CD14-positive monocyte (primary cell): ENCODE results near the gene HYOU1. TPM values are rescaled to one million over a fixed set of nuclear protein-coding genes. Genes with fewer than 3 reads are reported as not detected.

ENCODE experiments used
- DNase-seq, 3 donors: peaks; one replicate each; pipeline ENCODE4 v3.0.0-alpha.2; 2011 to 2022
- H2AFZ ChIP-seq: 2 replicates; pipeline ENCODE4 v1.6.0; 2012; ENCODE audit warnings: mild to moderate bottlenecking, low read depth, low read length, inconsistent platforms; ENCODE audit not compliant: insufficient read depth, poor library complexity, severe bottlenecking
- H3K27ac ChIP-seq, 2 donors: 1 replicate in 1 of 2; 2 replicates in 1 of 2; pipeline ENCODE4 v1.5.1; 2012 to 2013; ENCODE audit warnings: low read length in 2 of 2, control low read depth in 1 of 2, inconsistent platforms in 1 of 2, low read depth in 1 of 2, mild to moderate bottlenecking in 1 of 2
- H3K27me3 ChIP-seq, 2 donors: one replicate each; pipeline versions ENCODE4 v1.6.0 to v1.6.1; 2011 to 2013; ENCODE audit warnings: low read length in 2 of 2; ENCODE audit not compliant: control insufficient read depth in 2 of 2, insufficient read depth in 2 of 2
- H3K36me3 ChIP-seq, 2 donors: replicated peaks in 1 of 2; 1 replicate in 1 of 2; 2 replicates in 1 of 2; pipeline versions ENCODE4 v1.5.1 to v1.6.1; 2012 to 2013; ENCODE audit warnings: low read length in 2 of 2, control low read depth in 1 of 2, inconsistent platforms in 1 of 2, mild to moderate bottlenecking in 1 of 2; ENCODE audit not compliant: insufficient read depth in 2 of 2, control insufficient read depth in 1 of 2
- H3K4me1 ChIP-seq, 2 donors: 1 replicate in 1 of 2; 2 replicates in 1 of 2; pipeline versions ENCODE4 v1.5.1 to v1.6.1; 2012 to 2013; ENCODE audit warnings: low read length in 2 of 2, control low read depth in 1 of 2, inconsistent platforms in 1 of 2, mild to moderate bottlenecking in 1 of 2, moderate library complexity in 1 of 2; ENCODE audit not compliant: insufficient read depth in 2 of 2, control insufficient read depth in 1 of 2
- H3K4me2 ChIP-seq: replicated peaks from 2 replicates; pipeline ENCODE3; 2012; ENCODE audit warnings: low read length, moderate library complexity, mild to moderate bottlenecking; ENCODE audit not compliant: poor library complexity, severe bottlenecking; ENCODE audit errors: extremely low read depth
- H3K4me3 ChIP-seq, 3 experiments: fragments of 200-600 bp in 1 of 3; sonication (generic) in 1 of 3; replicated peaks in 1 of 3; 1 replicate in 2 of 3; 2 replicates in 1 of 3; pipeline ENCODE4 v1.5.1; 2011 to 2013; ENCODE audit warnings: low read length in 3 of 3, mild to moderate bottlenecking in 3 of 3, control low read depth in 2 of 3, low read depth in 2 of 3, inconsistent platforms in 1 of 3, moderate library complexity in 1 of 3
- H3K79me2 ChIP-seq: 2 replicates; pipeline ENCODE4 v1.6.0; 2012; ENCODE audit warnings: mild to moderate bottlenecking, control low read depth, inconsistent platforms, low read length, moderate library complexity; ENCODE audit not compliant: insufficient read depth
- H3K9ac ChIP-seq: 2 replicates; pipeline ENCODE4 v1.6.0; 2017; ENCODE audit warnings: low read length, mild to moderate bottlenecking; ENCODE audit not compliant: insufficient read depth, poor library complexity, severe bottlenecking
- H3K9me3 ChIP-seq, 2 donors: replicated peaks in 1 of 2; 1 replicate in 1 of 2; 2 replicates in 1 of 2; pipeline versions ENCODE4 v1.5.1 to v1.6.1; 2012 to 2013; ENCODE audit warnings: low read length in 2 of 2, control low read depth in 1 of 2; ENCODE audit not compliant: control insufficient read depth in 1 of 2, insufficient read depth in 1 of 2
- H4K20me1 ChIP-seq: 2 replicates; pipeline ENCODE4 v1.6.0; 2012; ENCODE audit warnings: mild to moderate bottlenecking, low read length, control low read depth, moderate library complexity; ENCODE audit not compliant: insufficient read depth
- H3K27ac Mint-ChIP-seq, 7 donors: one replicate each; pipeline ENCODE4 v1.8.0; 2020; ENCODE audit warnings: mild to moderate bottlenecking in 7 of 7, mixed read lengths in 7 of 7, moderate library complexity in 6 of 7, inconsistent platforms in 2 of 7
- H3K27me3 Mint-ChIP-seq, 3 donors: one replicate each; pipeline ENCODE4 v1.8.0; 2021 to 2022; ENCODE audit warnings: low read depth in 3 of 3, mild to moderate bottlenecking in 3 of 3, mixed read lengths in 3 of 3, moderate library complexity in 3 of 3, inconsistent platforms in 1 of 3
- H3K36me3 Mint-ChIP-seq, 2 donors: one replicate each; pipeline ENCODE4 v1.8.0; 2020; ENCODE audit warnings: mixed read lengths in 2 of 2, inconsistent platforms in 1 of 2, mild to moderate bottlenecking in 1 of 2
- H3K4me1 Mint-ChIP-seq: one replicate; pipeline ENCODE4 v1.8.0; 2020; ENCODE audit warnings: mild to moderate bottlenecking, mixed read lengths
- H3K4me3 Mint-ChIP-seq, 2 donors: one replicate each; pipeline ENCODE4 v1.8.0; 2020; ENCODE audit warnings: mild to moderate bottlenecking in 2 of 2, mixed read lengths in 2 of 2, moderate library complexity in 1 of 2
- H3K9me3 Mint-ChIP-seq, 7 donors: one replicate each; pipeline ENCODE4 v1.8.0; 2020 to 2022; ENCODE audit warnings: mixed read lengths in 7 of 7, mild to moderate bottlenecking in 6 of 7, moderate library complexity in 6 of 7, inconsistent platforms in 2 of 7
- WGBS: methylation state at CpG from one replicate; pipeline ENCODE4 v1.1.5; 2013; ENCODE audit warnings: missing lambda C conversion rate; ENCODE audit not compliant: insufficient coverage; 5-methylcytosine and 5-hydroxymethylcytosine counted together
- intact Hi-C, 2 donors: fragments of 100-400 bp; cut with micrococcal nuclease; formaldehyde crosslinking; loops; one replicate each; pipeline versions ENCODE4 v1.15.0 to v1.15.1; 2023
- polyA plus RNA-seq, 3 donors: library from polyadenylated mRNA; depleted of rRNA in 1 of 3; unstranded in 2 of 3; stranded (reverse) in 1 of 3; fragments of 300-500 nt in 2 of 3; fragments of >200 nt in 1 of 3; fragmentation: Illumina TruSeq in 2 of 3; gene quantifications; 1 replicate in 2 of 3; 2 replicates in 1 of 3; pipeline ENCODE4 v1.2.3, GENCODE V29; 2012 to 2021
- TF ChIP-seq, protein P1 (sequence below): fragments of 200-600 bp; IDR thresholded peaks from one replicate; pipeline ENCODE4 v1.8.0; 2022; ENCODE audit warnings: antibody characterized with exemption, mild to moderate bottlenecking

Gene HYOU1
- polyA plus RNA-seq, 3 donors: 8.4 to 34.9 (median 8.6) TPM

DNA sequence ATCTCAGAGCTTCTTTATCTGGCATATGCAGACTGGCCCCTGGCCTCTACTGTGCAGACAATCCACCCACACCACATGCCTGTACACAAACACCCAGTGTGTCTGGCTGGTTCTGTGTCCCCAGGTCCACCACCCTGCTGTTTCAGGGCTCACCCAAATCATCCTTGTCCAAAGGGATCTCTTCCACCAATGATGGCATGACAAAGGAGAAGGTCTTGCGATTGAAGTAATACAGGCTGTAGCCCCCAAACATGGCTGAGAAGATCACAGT, 28.0 kb downstream of the HYOU1 start:
- TF ChIP-seq, protein P1, sequence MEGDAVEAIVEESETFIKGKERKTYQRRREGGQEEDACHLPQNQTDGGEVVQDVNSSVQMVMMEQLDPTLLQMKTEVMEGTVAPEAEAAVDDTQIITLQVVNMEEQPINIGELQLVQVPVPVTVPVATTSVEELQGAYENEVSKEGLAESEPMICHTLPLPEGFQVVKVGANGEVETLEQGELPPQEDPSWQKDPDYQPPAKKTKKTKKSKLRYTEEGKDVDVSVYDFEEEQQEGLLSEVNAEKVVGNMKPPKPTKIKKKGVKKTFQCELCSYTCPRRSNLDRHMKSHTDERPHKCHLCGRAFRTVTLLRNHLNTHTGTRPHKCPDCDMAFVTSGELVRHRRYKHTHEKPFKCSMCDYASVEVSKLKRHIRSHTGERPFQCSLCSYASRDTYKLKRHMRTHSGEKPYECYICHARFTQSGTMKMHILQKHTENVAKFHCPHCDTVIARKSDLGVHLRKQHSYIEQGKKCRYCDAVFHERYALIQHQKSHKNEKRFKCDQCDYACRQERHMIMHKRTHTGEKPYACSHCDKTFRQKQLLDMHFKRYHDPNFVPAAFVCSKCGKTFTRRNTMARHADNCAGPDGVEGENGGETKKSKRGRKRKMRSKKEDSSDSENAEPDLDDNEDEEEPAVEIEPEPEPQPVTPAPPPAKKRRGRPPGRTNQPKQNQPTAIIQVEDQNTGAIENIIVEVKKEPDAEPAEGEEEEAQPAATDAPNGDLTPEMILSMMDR: no peak
- DNase-seq: no peak
- intact Hi-C loops: no loop called here
- H3K36me3 Mint-ChIP-seq: peaks cover 24 to 26% of the 10 kb centered on the region in 2 donors
- 100% methylated on average over 1 of the region's 1 CpG for WGBS
- Histone ChIP-seq H2AFZ (peak overlapping the region; percentile 100), H4K20me1 (no peaks in the 10 kb centered on the region), H3K4me3 (no peak overlapping the region), H3K4me1 (peaks cover 8 to 15% of the 10 kb centered on the region in 2 donors), H3K4me2 (no peak overlapping the region), H3K9ac (no peak overlapping the region), H3K36me3 (peaks cover 16 to 26% of the 10 kb centered on the region in 2 donors), H3K79me2 (peaks cover 3% of the 10 kb centered on the region), H3K27me3 (no peaks in the 10 kb centered on the region), H3K9me3 (no peaks in the 10 kb centered on the region), H3K27ac (no peak overlapping the region)
- H3K4me3 Mint-ChIP-seq: no peak overlapping the region
- H3K27ac Mint-ChIP-seq: peak overlapping the region in 2 of 7 donors; percentile 3 to 13
- H3K9me3 Mint-ChIP-seq: no peaks in the 10 kb centered on the region
- H3K27me3 Mint-ChIP-seq: no peaks in the 10 kb centered on the region
- H3K4me1 Mint-ChIP-seq: peaks cover 16% of the 10 kb centered on the region

DNA sequence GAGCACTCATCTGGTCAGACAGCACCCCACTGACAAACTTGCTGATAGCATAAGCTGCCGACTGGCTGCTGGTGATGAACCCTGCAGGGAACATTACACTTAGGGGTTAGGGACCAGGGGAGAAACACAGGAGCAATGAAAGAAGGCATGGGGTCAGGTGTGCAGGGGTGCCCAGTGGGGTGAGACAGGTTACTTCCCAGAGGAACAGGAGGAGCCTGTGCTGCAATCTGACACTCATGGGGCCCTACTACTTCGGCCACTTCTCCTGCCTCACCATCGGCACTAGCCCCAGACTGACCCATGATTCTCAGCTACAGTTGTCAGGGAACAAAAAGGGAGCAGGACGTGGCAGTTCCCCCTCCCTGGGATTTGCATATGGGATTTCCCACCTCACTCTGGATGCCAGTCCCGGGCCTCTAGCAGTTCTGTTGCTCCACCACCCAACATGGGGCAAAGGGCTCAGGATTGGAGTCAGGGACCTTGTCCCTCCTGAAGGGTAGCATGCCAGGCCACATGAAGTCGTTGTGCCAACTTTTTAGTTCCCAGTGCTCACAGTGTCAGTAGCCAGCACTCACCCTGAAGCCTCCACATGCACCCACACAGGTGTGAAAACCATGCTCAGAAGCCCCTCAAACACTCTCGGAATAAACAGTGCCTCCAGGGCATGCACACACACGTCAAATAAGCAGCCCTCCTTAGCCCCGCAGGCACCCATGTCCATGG, 28.5 kb downstream of the HYOU1 start:
- Histone ChIP-seq H3K4me1 (peaks cover 8 to 15% of the 10 kb centered on the region in 2 donors), H3K79me2 (peaks cover 3% of the 10 kb centered on the region), H3K36me3 (peaks cover 21 to 30% of the 10 kb centered on the region in 2 donors), H3K4me2 (no peak overlapping the region), H3K27ac (no peak overlapping the region), H4K20me1 (no peaks in the 10 kb centered on the region), H3K27me3 (no peaks in the 10 kb centered on the region), H2AFZ (no peak overlapping the region), H3K9me3 (no peaks in the 10 kb centered on the region), H3K9ac (no peak overlapping the region), H3K4me3 (no peak overlapping the region)
- no peaks in the 10 kb centered on the region for H3K9me3 Mint-ChIP-seq
- intact Hi-C loops: no loop called here
- DNase-seq: no peak
- H3K36me3 Mint-ChIP-seq: peaks cover 29 to 31% of the 10 kb centered on the region in 2 donors
- 98% methylated on average over 6 of the region's 9 CpGs for WGBS
- peaks cover 16% of the 10 kb centered on the region for H3K4me1 Mint-ChIP-seq
- H3K4me3 Mint-ChIP-seq: no peak overlapping the region
- H3K27me3 Mint-ChIP-seq: no peaks in the 10 kb centered on the region
- TF ChIP-seq, protein P1: no peak
- H3K27ac Mint-ChIP-seq: peak overlapping the region in 1 of 7 donors; percentile 3
